Natural killer cell (primary cell): ENCODE results near the gene KLHL2. TPM values are rescaled to one million over a fixed set of nuclear protein-coding genes. Genes with fewer than 3 reads are reported as not detected.
A peak's percentile ranks its signal among the peaks of the same experiment; 100 is the strongest.

Experiments used
- ATAC-seq, 3 donors: fragments of 150-1000 bp in 2 of 3; fragments of 200-7000 bp in 1 of 3; cut with Tn5 transposase; 1 replicate in 1 of 3; 2 replicates in 2 of 3; pipeline ENCODE4 v1.10.0; 2021; ENCODE audit warnings: mild to moderate bottlenecking in 2 of 3, moderate library complexity in 2 of 3
- DNase-seq, 2 donors: peaks; one replicate each; pipeline versions ENCODE4 v3.0.0 to v3.0.0-alpha.2; 2013 to 2021; ENCODE audit warnings: mixed read lengths in 1 of 2
- H3K27ac ChIP-seq: one replicate; pipeline ENCODE4 v1.5.1; 2013; ENCODE audit warnings: mild to moderate bottlenecking, low read length
- H3K27me3 ChIP-seq: one replicate; pipeline ENCODE4 v1.6.1; 2013; ENCODE audit warnings: low read length; ENCODE audit not compliant: control insufficient read depth, insufficient read depth
- H3K36me3 ChIP-seq: one replicate; pipeline ENCODE4 v1.6.1; 2013; ENCODE audit warnings: low read length; ENCODE audit not compliant: control insufficient read depth, insufficient read depth
- H3K4me1 ChIP-seq: one replicate; pipeline ENCODE4 v1.6.1; 2013; ENCODE audit warnings: low read length; ENCODE audit not compliant: control insufficient read depth, insufficient read depth
- H3K4me3 ChIP-seq: one replicate; pipeline ENCODE4 v1.5.1; 2013; ENCODE audit warnings: low read length
- H3K9me3 ChIP-seq: one replicate; pipeline ENCODE4 v1.6.1; 2013; ENCODE audit warnings: low read length; ENCODE audit not compliant: control insufficient read depth, insufficient read depth
- H3K27ac Mint-ChIP-seq, 2 donors: one replicate each; pipeline ENCODE4 v1.8.0; 2022; ENCODE audit warnings: mild to moderate bottlenecking in 2 of 2, mixed read lengths in 2 of 2, moderate library complexity in 1 of 2
- H3K27me3 Mint-ChIP-seq, 2 donors: one replicate each; pipeline ENCODE4 v1.8.0; 2022; ENCODE audit warnings: low read depth in 2 of 2, mixed read lengths in 2 of 2
- H3K36me3 Mint-ChIP-seq: one replicate; pipeline ENCODE4 v1.8.0; 2022; ENCODE audit warnings: mixed read lengths
- H3K4me1 Mint-ChIP-seq, 2 donors: one replicate each; pipeline ENCODE4 v1.8.0; 2022; ENCODE audit warnings: mixed read lengths in 2 of 2
- H3K4me3 Mint-ChIP-seq: one replicate; pipeline ENCODE4 v1.8.0; 2022; ENCODE audit warnings: mild to moderate bottlenecking, moderate library complexity, mixed read lengths
- H3K9me3 Mint-ChIP-seq, 2 donors: one replicate each; pipeline ENCODE4 v1.8.0; 2022; ENCODE audit warnings: mixed read lengths in 2 of 2
- CTCF ChIP-seq: fragments of 200-600 bp; IDR thresholded peaks from one replicate; pipeline ENCODE4 v1.8.0; 2022; ENCODE audit warnings: antibody characterized with exemption
- WGBS: methylation state at CpG from one replicate; pipeline ENCODE4 v1.1.7; 2013; ENCODE audit warnings: missing lambda C conversion rate; ENCODE audit not compliant: insufficient coverage; 5-methylcytosine and 5-hydroxymethylcytosine counted together
- intact Hi-C: fragments of 100-400 bp; cut with micrococcal nuclease; formaldehyde crosslinking; loops from one replicate; pipeline ENCODE4 v1.14.2; 2022
- total RNA-seq, 4 donors: library from RNA; stranded (reverse); fragments of 120-200 nt in 1 of 4; gene quantifications; one replicate each; pipeline versions ENCODE4 v1.2.3 to v1.2.4, GENCODE V29; 2013 to 2022

KLHL2 gene
- total RNA-seq, 3 donors from 2014 or later (not counting 1 experiment from before 2014, with no cell fraction given): 24.2 to 29.2 (median 25.2) TPM

GRCh38 chr4:165331359-165331758, 124.0 kb downstream of the KLHL2 start:
- no peaks in the 10 kb centered on the region for H3K36me3 Mint-ChIP-seq
- H3K36me3 ChIP-seq: peaks cover 12% of the 10 kb centered on the region
- H3K27me3 Mint-ChIP-seq: no peaks in the 10 kb centered on the region
- H3K27ac ChIP-seq: no peak overlapping the region
- no peaks in the 10 kb centered on the region for H3K9me3 Mint-ChIP-seq
- H3K9me3 ChIP-seq: no peaks in the 10 kb centered on the region
- WGBS: 80% methylated on average over 1 of the region's 1 CpG
- peaks cover 10% of the 10 kb centered on the region for H3K4me1 ChIP-seq
- DNase-seq (no peak), ATAC-seq (no peak)
- H3K4me3 ChIP-seq: no peak overlapping the region
- TF ChIP-seq CTCF: no peak
- peaks cover 29 to 42% of the 10 kb centered on the region in 2 donors for H3K4me1 Mint-ChIP-seq
- H3K27ac Mint-ChIP-seq: peak overlapping the region in 1 of 2 donors; percentile 41
- no peak overlapping the region for H3K4me3 Mint-ChIP-seq
- intact Hi-C loops: no loop called here
- no peaks in the 10 kb centered on the region for H3K27me3 ChIP-seq

- Mint-ChIP-seq H3K4me1 (peaks cover 27 to 42% of the 10 kb centered on the region in 2 donors), H3K4me3 (no peak overlapping the region), H3K9me3 (no peaks in the 10 kb centered on the region), H3K36me3 (no peaks in the 10 kb centered on the region), H3K27me3 (no peaks in the 10 kb centered on the region), H3K27ac (peak overlapping the region; percentile 1 to 55)
- intact Hi-C loops: no loop called here
- 97% methylated on average over 10 of the region's 10 CpGs for whole genome bisulfite sequencing
- DNase-seq: no peak
- H3K36me3 ChIP-seq: peaks cover 14% of the 10 kb centered on the region
- H3K27ac ChIP-seq: no peak overlapping the region
- no peaks in the 10 kb centered on the region for H3K9me3 ChIP-seq
- H3K4me3 ChIP-seq: no peak overlapping the region
- TF ChIP-seq CTCF: no peak
- no peaks in the 10 kb centered on the region for H3K27me3 ChIP-seq
- H3K4me1 ChIP-seq: peaks cover 6% of the 10 kb centered on the region
- no peak for ATAC-seq
Observed at GRCh38 chr4:165331823-165332222, 124.5 kb downstream of the KLHL2 start.

GRCh38 chr4:165332502-165332901, 125.1 kb downstream of the KLHL2 start:
- ATAC-seq: no peak
- Histone ChIP-seq H3K9me3 (no peaks in the 10 kb centered on the region), H3K4me1 (peaks cover 6% of the 10 kb centered on the region), H3K4me3 (no peak overlapping the region), H3K36me3 (peaks cover 17% of the 10 kb centered on the region), H3K27ac (no peak overlapping the region), H3K27me3 (no peaks in the 10 kb centered on the region)
- TF ChIP-seq CTCF: no peak
- H3K4me3 Mint-ChIP-seq: no peak overlapping the region
- peak overlapping the region; percentile 1 to 55 for H3K27ac Mint-ChIP-seq
- intact Hi-C loops: no loop called here
- no peaks in the 10 kb centered on the region for H3K36me3 Mint-ChIP-seq
- no peak for DNase-seq
- H3K27me3 Mint-ChIP-seq: no peaks in the 10 kb centered on the region
- peaks cover 27 to 42% of the 10 kb centered on the region in 2 donors for H3K4me1 Mint-ChIP-seq
- H3K9me3 Mint-ChIP-seq: no peaks in the 10 kb centered on the region
- no CpG with 5 or more reads among the region's 1 CpG for WGBS

- no peak for TF ChIP-seq CTCF
- Histone ChIP-seq H3K4me3 (no peak overlapping the region), H3K9me3 (no peaks in the 10 kb centered on the region), H3K27me3 (no peaks in the 10 kb centered on the region), H3K4me1 (no peaks in the 10 kb centered on the region), H3K27ac (no peak overlapping the region), H3K36me3 (peaks cover 34% of the 10 kb centered on the region)
- Mint-ChIP-seq H3K4me1 (peaks cover 27 to 41% of the 10 kb centered on the region in 2 donors), H3K9me3 (no peaks in the 10 kb centered on the region), H3K36me3 (no peaks in the 10 kb centered on the region), H3K27ac (no peak overlapping the region), H3K4me3 (no peak overlapping the region), H3K27me3 (no peaks in the 10 kb centered on the region)
- DNase-seq: no peak
- WGBS: 85% methylated on average over 3 of the region's 3 CpGs
- intact Hi-C loops: no loop called here
- ATAC-seq: no peak
Observed at GRCh38 chr4:165335163-165335703, 127.9 kb downstream of the KLHL2 start.
